ENCODE results near the gene CBR1.
"Not testable (repeated sequence)": the region's sequence is repeated elsewhere in the genome, so short reads cannot be mapped to it uniquely, and the experiment has no call there.

The CBR1 gene

DNA sequence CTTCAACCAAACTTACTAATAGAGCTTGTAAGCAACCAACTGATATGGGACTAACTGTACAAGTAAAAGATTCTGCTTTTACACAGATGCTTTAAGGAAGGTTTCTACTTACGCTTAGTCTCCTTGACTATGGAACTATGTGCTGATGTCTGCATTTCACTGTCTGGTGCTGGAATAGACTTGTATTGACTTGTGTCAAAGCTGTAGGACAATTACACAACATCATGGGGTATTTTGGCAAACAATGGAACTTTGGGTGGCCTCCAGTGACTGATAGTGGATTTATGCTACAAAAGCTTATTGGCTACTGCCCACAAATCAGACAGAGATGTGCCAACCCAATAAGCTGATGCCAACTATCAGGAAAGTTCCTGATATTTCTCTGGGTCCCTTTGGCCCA lies 10.6 kb downstream of the CBR1 start:
- DNase-seq (ENCODE audit: low read depth): no peak

DNA sequence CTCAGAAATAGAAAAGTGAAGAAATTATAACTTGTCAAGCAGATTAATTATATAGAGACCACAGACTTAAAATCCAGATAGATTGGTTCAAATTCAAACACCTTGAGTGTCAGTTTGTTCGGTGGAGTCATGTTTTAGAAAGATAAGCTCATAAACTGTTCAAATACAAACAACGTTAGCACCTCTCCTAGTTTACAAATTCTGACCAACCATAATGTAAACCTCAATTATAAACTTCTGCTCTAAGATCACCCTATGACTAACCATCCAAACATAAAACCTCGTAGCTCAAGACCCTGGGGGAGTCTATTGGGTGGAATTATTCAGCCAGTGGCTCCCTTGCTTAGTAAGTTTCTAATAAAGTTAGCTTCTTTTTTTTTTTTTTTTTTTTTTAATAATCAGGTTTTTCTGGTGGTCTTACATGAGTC lies 12.4 kb downstream of the CBR1 start:
- no peak for DNase-seq (ENCODE audit: low read depth)

DNA sequence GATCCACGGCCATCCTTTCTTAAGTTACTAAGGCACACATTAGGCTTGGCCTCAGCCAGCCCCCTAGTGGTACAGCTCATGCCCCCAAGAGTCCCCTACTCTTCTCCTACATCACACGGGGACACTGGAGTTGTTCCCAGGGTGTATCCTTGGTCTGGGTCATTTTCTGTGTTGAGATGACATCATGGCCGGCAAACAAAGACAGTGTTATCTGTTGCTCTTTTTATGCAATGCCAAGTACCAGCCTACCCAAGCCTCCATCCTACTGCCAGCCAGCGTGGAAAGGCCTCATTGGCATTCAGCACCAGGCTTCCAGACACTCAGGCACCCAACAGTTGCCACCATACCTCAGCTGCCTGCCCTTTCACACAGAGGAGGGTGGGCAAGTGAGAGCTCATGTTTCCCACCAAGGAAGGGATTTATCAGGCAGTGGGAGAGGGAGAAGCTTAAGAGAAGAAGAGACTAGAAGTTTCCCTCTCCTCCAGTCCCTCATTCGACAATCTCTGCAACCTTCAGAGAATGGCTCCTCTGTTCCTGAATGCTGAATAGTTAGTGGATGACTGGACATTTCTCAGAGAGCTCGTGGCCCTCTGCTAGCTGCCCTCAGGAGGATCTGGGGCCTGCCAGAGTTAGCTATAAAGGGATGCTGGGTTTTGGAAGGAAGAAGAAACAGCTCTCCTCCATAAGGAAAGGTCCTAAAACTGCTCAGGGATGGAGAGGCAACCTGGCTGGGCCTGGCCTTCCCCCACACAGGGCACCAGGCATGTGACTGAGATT lies 17.7 kb downstream of the CBR1 start:
- no peak for DNase-seq (ENCODE audit: low read depth)

DNA sequence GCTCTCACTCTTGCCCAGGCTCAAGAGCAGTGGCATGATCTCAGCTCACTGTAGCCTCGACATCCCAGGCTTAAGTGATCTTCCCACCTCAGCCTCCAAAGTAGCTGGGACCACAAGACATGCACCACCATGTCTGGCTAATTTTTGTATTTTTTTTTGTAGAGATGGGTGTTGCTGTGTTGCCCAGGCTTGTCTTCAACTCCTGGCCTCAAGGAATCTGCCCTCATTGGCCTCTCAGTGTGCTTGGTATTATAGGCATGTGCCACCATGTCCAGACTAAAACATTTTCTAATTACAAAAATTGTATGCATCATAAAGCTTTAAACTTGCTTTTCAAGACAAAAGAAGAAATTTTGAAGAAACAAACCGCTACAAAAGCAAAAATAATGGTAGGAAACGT lies 20.1 kb downstream of the CBR1 start:
- no peak for DNase-seq (ENCODE audit: low read depth)

DNA sequence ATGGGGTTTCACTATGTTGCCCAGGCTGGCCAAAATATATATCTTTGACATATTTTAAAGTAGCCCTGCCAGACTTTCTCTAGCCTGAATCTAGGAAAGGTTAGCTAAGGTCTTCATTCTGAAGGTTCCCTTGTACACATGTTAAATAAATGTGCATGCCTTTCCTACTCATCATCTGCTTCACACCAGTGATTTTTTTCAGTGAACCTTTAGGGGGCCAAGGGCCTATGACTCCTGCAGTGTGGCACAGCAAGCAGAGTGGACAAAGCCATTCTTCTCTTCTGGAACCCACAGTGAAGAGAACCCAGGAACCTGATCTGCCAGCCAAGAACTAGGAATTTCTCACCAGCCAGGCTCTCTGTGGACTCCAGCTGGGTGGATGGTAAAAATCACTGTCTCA lies 22.9 kb downstream of the CBR1 start:
- DNase-seq (ENCODE audit: low read depth): no peak

DNA sequence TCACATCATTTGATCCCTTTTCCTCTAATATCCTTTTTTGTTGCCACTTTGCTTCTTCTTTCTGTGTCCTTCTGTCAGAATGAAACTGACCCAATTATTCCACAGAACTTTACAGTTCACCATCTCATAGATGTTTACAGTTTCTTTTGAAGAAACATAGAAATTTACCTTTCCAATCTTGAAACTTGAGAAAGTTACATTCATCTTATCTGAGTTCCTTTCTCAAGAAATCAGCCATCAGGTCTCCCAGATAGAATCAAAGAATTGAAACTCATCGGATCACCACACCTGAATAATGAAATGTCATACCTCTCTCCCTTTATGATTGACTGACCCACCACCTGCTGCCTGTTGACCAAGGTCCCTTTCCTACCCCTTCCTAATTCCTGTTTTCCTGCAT lies 23.7 kb downstream of the CBR1 start:
- no peak for DNase-seq (ENCODE audit: low read depth)

DNA sequence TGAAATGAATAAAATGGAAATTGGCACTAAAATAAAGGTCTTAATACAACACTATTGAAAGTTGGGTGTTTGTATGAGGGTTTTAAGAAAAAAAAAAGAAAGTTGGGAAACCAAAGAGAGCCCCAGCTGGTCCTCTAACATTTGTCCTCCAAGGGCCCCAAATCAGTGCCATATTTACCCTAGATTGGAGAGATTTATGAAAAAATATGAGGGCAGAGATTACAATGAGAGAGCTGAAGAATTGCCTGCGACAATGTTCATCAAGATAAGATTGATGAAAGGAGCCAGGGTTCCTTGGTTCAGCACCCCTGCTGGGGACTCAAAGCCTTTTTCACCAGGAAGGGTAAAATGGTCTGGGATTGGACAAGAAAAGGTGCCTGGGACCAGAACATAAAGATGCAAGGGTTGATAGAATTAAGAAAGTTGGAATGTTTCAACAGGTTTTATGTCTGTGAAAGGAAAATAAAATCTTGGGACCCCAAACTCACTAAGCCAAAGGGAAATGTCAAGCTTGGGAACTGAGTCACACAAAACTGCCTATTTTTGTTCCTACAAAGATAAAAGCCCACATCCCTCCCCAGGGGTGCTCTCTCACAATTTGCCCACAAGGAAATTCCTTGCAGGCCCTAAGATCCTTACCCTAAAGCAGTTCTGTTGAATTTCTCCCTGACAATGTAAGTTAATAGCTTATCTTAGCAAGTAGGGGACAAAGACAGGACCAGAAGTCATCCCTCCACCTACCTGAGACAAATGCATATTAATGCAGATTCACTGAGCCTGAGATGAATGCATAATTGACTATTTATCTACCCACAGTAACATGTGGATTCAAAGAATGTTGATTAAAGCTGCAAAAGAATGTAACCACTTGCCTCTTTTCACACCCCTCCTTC lies 26.8 kb downstream of the CBR1 start:
- no peak for DNase-seq (ENCODE audit: low read depth)

DNA sequence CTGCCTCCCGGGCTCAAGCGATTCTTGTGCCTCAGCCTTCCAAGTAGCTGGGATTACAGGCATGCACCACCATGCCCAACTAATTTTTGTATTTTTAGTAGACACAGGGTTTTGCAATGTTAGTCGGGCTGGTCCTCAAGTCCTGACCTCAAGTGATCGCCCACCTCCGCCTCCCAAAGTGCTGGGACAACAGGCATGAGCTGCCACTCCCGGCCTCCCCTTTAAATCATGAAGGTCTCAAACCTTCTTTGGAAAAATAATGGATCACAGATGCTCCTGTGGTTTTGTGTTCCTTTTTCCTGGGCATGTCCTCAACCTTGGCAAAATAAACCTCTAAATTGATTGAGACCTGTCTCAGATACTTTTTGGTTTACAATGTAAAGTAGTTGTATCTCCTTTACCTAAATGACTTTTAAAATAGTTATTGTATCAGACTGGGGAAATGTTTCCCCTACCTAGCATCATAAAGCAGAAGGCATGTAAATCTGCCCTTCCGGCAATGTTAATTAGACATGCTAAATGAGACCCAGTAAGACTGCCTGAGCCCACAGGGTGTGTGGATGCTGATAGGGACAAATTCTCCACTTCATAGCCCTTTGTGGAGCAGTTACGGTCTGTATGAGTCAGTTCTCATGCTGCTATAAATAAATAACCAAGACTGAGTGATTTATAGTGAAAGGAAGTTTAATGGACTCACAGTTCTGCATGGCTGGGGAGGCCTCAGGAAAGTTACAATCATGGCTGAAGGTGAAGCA lies 27.8 kb downstream of the CBR1 start:
- no peak for DNase-seq (ENCODE audit: low read depth)

DNA sequence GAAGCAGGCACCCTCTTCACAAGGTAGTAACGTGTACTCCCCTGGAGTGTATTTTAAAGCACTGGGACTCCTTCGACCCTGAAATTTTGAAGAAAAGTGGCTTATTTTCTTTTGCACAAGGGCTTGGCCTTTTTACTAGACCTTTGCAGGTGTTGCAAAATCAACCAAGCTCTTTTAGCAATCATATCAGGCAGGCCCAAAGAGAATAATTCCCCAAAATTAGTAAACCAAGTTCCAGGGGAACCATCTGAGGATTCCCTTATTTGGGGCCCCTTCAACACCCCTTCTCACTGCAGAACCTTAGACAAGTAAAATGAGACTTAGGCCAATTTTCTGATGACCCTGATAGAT lies 28.3 kb downstream of the CBR1 start:
- DNase-seq (ENCODE audit: low read depth): no peak

DNA sequence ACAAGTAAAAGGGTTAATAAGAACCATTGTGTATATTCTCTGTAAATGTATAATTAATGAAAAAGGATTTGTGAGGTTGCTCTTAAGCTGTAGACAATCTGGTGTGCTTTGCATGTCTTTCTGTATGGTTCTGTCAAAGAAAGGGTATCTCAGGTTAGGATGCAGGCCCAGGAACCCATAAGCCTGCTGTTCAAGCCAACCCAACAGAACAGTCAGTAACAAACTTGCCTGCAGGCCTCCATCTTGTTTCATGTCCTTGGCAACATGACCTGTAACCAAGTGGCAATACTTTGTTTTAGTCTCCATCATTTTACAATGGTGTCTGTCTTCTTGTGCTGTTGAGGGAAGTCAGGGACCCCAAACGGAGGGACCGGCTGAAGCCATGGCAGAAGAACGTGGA lies 29.2 kb downstream of the CBR1 start:
- DNase-seq (ENCODE audit: low read depth): no peak

DNA sequence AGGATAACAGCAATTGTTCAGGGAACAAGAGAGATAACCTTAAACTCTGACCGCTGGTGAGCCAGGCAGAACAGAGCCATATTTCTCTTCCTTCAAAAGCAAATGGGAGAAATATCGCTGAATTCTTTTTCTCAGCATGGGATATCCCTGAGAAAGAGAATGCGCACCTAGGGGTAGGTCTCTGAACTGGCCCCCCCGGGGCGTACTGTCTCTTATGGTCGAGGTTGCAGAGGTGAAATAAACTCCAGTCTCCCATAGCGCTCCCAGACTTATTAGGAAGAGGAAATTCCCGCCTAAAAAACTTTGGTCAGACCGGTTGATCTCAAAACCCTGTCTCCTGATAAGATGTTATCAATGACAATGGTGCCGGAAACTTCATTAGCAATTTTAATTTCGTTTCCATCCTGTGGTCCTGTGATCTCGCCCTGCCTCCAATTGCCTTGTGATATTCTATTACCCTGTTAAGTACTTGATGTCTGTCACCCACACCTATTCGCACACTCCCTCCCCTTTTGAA lies 29.9 kb downstream of the CBR1 start:
- not testable (repeated sequence) for DNase-seq (ENCODE audit: low read depth)

DNA sequence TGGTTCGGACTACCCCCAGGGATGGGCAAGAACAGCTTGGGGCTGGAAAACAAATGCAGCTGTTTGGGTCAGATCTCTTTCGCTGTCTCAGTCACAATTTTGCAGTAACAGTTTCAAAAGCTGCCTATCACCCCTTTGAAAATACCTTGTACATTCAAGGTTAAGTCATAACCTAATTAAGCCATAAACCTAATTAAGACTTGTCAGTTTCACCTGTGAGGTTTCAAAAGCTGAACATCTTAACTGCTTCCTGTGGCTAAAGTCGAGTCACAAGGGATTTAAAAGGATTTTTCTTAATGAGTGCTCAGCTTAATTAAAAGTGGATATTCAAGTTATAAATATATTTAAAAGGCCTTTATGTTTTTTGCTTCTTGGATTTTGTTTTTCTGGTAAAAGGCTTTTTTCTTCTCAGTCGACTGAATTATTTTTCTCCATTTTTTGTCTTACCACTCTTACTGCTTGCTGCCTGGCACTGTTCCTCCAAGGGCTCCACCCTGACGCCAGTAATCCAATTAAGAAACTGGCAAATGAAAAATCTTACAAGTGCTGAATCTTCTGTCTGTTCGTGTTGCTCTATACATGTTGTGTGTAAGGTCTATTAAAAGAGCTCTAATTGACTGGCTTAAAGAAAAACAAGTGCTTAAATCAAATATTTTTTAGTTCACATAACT lies 31.3 kb downstream of the CBR1 start:
- DNase-seq (ENCODE audit: low read depth): no peak

DNA sequence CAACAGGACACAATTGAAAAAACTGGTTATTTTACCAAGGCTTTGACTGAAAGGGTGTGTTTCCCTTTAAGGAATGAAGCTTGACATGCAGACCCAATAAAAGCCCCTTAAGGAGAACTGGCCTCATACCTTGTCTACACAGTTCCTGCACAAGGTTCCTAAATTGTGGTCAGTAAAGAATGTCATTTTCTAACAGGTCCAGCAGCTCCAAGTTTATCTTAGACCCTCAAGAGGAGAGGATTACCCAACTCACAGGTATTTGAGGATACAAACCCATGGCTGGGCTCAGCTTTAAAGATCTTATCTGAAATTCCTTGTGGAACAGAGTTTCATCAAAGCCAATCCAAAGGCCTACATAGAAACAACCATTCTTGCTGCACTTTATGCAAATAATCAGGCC lies 33.6 kb downstream of the CBR1 start:
- DNase-seq (ENCODE audit: low read depth): no peak

DNA sequence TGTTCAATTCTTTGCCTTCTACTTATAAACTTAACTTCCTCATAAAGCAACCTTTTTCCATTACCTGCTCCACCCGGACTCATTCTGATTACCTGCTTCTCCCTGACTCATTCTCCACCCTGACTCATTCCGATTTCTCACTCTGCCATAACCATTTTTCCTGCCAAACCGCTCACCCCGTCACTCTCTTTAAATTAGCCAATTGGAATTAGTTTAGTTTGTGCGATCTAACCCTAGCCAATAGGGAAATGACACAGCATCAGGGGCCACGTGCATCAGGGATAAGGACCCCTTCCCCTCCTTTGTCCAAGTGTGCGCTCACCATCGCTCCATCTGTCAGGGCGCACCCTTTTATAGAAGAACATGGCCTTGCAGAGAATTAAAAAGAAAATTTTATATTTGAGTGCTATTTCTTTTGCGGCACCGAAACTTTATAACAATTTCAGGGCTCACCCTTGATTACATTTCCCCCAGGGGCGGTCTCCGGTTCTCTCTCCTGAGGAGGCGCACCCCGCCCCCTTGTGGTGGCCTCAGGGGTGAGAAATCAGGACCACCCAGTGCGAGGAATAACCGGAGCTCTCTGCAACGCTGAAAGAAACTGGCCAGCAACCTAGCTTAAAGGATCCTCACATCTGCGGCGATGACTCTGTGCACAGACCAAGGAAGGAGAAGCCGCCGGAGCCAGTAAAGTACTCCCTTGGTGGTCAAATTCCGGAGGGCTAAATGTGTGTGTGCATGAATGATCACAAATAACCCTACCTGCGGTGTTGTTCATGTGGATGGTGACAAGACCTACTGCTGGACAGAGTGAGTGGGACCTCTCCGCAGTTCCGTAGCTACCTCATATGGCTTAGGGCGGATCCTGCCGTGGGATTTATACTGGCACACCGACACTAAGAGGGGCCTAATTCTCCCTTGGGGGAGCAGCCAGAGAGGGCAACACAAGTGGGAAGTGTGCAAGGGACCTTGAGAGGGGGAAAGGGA lies 34.8 kb downstream of the CBR1 start:
- no peak for DNase-seq (ENCODE audit: low read depth)

DNA sequence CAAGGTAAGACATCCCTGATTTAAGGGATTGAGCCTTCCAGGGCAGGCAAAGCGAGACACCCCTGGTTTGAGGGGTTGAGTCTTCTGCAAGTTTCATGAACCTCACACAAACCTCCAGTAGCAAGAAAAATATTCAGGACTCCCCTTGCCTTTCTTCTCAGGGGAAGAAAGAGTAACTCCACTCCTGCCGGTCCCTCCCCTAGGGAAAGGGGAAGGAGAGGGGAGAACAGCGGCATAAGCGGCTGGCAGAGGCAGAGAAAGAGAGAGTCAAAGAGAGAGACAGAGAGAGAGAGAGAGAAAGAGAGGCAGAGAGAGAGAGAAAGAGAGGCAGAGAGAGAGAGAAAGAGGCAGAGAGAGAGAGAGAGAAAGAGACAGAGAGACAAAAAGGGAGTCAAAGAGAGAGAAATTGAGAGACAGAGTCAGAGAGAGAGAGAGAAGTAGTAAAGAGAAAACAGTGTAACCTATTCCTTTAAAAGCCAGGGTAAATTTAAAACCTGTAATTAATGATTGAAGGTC lies 35.6 kb downstream of the CBR1 start:
- DNase-seq (ENCODE audit: low read depth): no peak

DNA sequence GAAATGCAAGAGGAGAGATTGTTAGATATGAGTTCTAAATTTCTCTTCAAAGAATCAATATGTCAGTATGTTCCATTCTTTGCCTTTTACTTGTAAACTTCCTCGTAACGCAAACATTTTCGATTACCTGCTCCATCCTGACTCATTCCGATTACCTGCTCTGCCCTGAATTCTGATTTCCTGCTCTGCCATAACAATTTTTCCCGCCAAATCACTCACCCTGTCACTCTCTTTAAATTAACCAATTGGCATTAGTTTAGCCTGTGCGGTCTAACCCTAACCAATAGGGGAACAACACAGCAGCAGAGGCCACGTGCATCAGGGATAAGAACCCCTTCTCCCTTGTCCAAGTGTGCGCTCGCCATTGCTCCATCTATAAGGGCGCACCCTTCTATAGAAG lies 40.0 kb downstream of the CBR1 start:
- DNase-seq (ENCODE audit: low read depth): no peak

DNA sequence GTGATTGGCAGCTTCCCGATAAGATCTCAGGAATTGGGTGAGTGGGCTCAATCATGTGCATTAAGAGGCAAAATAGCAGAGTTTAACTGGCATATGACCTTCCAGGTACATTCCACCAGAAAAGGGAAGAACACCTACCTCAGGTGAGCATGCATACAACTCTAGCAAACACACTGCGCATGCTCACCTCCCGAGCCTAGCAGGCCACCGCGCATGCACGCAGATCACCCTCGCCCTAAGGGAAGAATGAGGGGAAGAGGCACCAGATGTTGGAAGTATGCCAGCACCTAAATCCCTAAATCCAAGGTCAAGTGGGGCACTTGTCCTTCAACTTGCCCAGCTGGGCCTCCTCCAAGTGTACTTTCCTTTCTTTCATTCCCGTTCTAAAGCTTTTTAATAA lies 41.4 kb downstream of the CBR1 start:
- DNase-seq (ENCODE audit: low read depth): no peak

DNA sequence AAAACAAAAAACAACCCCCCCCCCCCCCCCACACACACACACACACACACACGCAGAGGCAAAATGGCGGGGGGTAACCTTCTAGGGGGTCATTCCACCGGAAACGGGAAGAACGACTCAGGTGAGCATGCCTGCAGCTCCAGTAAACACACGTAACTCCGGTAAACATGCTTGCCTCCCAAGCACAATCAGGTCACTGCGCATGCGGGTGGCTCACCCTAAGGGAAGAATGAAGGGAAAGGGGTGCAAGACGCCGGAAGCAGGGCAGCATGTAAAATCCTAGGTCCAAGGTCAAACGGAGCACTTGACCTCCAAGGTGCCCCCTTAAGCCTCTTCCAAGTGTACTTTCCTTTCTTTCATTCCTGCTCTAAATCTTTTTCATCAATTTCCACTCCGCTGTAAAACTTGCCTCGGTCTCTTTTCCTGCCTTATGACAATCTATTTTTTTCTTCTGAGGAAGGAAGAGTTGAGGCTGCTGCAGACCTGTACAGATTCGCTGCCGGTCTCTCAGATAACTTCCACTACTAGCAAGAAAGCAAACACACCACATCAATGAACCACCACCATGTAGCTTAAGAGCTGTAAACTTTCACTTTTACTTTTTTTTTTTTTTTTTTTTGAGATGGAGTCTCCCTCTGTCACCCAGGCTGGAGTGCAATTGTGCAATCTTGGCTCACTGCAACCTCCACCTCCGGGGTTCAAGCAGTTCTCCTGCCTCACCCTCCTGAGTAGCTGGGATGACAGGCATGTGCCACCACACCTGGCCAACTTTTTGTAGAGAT lies 44.0 kb downstream of the CBR1 start:
- DNase-seq (ENCODE audit: low read depth): no peak

DNA sequence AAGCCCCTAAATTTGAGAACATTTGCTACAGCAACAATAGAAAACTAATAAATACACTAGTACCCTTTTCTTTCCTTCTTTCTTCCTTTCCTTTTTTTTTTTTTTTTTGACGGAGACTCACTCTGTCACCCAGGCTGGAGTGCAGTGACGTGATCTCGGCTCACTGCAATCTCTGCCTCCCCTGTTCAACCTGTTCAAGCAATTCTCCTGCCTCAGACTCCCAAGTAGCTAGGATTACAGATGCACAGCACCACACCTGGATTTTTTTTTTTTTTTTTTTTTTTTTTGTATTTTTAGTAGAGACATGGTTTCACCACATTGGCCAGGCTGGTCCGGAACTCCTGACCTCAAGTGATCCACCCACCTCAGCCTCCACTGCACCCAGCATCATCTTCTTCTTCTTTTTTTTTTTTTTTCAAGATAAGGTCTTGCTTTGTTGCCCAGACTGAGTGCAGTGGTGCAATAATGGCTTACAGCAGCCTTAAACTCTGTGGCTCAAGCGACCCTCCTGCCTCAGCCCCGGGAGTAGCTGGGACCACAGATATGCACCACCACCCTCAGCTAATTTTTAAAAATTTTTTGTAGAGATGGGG lies 45.4 kb downstream of the CBR1 start:
- no peak for DNase-seq (ENCODE audit: low read depth)
